ENCODE data around the gene COMMD7.
"Not testable (repeated sequence)": the region's sequence is repeated elsewhere in the genome, so short reads cannot be mapped to it uniquely, and the experiment has no call there.

COMMD7 gene

DNA sequence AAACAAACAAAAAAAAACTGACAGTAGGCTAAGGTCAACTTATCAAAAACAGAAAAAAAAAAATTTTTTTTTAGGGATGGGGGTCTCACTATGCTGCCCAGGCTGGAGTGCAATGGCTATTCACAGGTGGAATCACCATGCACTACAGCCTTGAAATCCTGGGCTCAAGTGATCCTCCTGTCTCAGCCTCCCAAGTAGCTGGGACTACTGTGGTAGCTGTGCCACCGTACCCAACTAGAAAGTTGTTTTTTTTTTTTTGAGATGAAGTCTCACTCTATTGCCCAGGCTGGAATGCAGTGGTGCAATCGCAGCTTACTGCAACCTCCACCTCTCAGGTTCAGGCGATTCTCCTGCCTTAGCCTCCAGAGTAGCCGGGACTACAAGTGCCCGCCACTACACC is 2.1 kb downstream of the COMMD7 start:
- H3K4me3 ChIP-seq (ENCODE audit: low read length): no peak overlapping the region
- DNase-seq (ENCODE audit: low read depth): no peak
- TF ChIP-seq, protein P1, sequence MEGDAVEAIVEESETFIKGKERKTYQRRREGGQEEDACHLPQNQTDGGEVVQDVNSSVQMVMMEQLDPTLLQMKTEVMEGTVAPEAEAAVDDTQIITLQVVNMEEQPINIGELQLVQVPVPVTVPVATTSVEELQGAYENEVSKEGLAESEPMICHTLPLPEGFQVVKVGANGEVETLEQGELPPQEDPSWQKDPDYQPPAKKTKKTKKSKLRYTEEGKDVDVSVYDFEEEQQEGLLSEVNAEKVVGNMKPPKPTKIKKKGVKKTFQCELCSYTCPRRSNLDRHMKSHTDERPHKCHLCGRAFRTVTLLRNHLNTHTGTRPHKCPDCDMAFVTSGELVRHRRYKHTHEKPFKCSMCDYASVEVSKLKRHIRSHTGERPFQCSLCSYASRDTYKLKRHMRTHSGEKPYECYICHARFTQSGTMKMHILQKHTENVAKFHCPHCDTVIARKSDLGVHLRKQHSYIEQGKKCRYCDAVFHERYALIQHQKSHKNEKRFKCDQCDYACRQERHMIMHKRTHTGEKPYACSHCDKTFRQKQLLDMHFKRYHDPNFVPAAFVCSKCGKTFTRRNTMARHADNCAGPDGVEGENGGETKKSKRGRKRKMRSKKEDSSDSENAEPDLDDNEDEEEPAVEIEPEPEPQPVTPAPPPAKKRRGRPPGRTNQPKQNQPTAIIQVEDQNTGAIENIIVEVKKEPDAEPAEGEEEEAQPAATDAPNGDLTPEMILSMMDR (IDR thresholded peaks at IDR 0.05; ENCODE audit: insufficient read depth, low read depth, low read length, missing control alignments): no peak

DNA sequence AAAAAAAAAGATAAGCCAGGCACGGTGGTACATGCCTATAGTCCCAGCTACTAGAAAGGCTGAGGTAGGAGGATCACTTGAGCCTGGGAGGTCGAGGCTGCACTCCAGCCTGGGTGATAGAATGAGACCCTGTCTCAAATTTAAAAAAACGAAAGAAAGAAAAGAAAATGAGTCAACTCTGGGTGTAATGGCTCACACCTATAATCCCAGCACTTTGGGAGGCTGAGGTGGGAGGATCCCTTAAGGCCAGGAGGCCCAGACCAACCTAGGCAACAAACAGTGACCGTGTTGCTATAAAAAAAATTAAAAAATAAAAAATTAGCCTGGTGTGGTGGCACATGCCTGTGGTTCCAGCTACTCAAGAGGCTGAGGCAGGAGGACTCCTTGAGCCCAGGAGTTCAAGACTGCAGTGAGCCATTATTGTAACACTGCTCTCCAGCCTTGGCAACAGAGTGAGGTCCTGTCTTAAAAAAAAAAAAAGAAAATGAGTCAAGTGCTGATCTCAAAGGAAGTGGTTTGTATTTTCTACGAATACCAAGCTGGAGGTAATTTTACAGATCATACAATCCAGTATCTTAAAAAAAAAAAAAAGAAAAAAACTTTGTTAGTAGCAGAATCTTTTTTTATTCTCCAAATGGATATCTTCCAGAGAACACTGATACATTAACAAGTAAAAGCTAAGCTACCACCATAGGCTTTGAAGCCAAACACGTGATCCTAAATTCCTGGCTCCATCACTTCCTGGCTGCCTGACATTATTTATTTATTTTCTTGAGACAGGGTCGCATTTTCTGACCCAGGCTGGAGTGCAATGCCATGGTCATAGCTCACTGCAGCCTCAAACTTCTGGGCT is 5.7 kb downstream of the COMMD7 start:
- no peak overlapping the region for H3K4me3 ChIP-seq (ENCODE audit: low read length)
- TF ChIP-seq, protein P1 (IDR thresholded peaks at IDR 0.05; ENCODE audit: insufficient read depth, low read depth, low read length, missing control alignments): no peak
- DNase-seq (ENCODE audit: low read depth): peak; percentile 41

- DNase-seq (ENCODE audit: low read depth): peak; percentile 63
- H3K4me3 ChIP-seq (ENCODE audit: low read length): no peak overlapping the region
- TF ChIP-seq, protein P1 (IDR thresholded peaks at IDR 0.05; ENCODE audit: insufficient read depth, low read depth, low read length, missing control alignments): no peak
These were observed 11.4 kb downstream of the COMMD7 start for GRCh38 chr20:32731882-32732266.

DNA sequence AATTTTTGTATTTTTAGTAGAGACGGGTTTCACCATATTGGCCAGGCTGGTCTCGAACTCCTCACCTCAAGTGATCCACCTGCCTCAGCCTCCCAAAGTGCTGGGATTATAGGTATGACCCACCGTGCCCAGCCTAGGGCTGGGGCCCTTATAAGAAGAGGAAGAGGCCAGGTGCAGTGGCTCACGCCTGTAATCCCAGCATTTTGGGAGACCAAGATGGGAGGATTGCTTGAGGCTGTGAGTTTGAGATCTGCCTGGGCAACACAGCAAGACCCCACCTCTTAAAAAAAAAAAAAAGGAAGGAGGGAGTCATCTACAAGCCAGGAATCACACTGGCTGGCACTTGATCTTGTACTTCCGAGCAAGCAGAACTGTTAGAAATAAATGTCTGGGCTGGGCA is 13.9 kb downstream of the COMMD7 start:
- H3K4me3 ChIP-seq (ENCODE audit: low read length); DNase-seq (ENCODE audit: low read depth): not testable (repeated sequence)

DNA sequence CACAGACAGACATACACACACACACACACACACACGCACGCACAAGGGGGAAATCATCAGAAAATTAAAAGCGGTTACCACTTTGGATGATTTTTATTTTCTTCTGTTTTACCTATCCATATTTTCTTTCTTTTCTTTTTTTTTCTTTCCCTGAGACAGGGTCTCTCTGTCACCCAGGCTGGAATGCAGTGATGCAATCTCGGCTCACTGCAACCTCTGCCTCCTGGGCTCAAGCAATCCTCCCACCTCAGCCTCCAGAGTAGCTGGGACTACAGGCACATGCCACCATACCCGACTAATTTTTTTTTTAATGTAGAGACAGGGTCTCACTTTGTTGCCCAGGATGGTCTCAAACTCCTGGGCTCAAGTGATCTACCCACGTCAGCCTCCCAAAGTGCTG is 14.8 kb downstream of the COMMD7 start:
- not testable (repeated sequence) for H3K4me3 ChIP-seq (ENCODE audit: low read length); DNase-seq (ENCODE audit: low read depth)

GRCh38 chr20:32727683-32728082 is 15.6 kb downstream of the COMMD7 start:
- no peak for DNase-seq (ENCODE audit: low read depth)
- TF ChIP-seq, protein P1 (IDR thresholded peaks at IDR 0.05; ENCODE audit: insufficient read depth, low read depth, low read length, missing control alignments): no peak
- H3K4me3 ChIP-seq (ENCODE audit: low read length): no peak overlapping the region

DNA sequence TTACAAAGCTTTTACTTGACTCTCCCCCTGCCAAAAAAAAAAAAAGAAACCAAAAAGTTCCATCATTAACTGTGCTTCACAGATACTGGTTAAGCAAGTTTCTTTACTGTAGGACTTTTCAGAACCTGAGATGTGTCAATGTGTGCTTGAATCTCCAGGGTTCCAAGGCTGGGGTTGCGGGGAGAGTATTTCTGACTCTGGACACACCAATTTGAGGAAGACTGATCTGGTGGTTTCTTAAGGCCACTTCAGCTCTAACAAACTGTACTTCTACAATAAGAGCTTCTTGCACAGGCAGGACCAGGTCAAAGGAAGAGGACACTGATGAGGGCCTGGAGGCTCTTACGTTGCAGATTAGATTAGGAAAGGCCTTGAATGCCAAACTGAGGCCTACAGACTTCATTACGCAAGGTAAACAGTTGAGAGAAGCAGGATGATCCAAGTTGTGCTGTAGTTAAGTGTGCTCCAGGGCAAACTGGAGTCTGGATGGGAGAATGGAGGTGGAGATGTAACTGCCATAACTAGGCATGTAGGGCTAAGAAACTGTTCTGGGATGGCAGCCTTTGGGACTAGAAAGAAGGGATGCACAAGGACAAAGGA is 24.4 kb downstream of the COMMD7 start:
- TF ChIP-seq, protein P1 (IDR thresholded peaks at IDR 0.05; ENCODE audit: insufficient read depth, low read depth, low read length, missing control alignments): no peak
- DNase-seq (ENCODE audit: low read depth): no peak
- no peak overlapping the region for H3K4me3 ChIP-seq (ENCODE audit: low read length)

GRCh38 chr20:32711346-32711745 is 31.9 kb downstream of the COMMD7 start:
- TF ChIP-seq, protein P1 (IDR thresholded peaks at IDR 0.05; ENCODE audit: insufficient read depth, low read depth, low read length, missing control alignments): no peak
- DNase-seq (ENCODE audit: low read depth): no peak
- H3K4me3 ChIP-seq (ENCODE audit: low read length): no peak overlapping the region

Data from epithelial cell of esophagus (primary cell).